ENCODE data around the gene ZBTB4.

DNA sequence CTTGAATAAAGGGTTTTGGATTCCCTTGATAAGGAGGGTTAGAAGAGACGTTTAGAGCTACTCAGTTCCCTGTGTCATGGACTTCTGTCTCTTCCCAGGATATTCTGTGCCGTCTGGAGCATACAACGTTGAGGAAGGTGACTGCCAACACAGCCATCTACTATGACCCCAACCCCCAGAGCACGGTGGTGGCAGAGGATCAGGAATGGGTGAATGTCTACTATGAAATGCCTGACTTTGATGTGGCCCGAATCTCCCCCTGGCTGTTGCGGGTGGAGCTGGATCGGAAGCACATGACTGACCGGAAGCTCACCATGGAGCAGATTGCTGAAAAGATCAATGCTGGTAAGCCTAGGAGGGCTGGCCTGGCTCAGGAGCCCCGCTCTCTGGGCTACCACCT is 29.4 kb upstream of the ZBTB4 start:
- TF ChIP-seq, protein P1, sequence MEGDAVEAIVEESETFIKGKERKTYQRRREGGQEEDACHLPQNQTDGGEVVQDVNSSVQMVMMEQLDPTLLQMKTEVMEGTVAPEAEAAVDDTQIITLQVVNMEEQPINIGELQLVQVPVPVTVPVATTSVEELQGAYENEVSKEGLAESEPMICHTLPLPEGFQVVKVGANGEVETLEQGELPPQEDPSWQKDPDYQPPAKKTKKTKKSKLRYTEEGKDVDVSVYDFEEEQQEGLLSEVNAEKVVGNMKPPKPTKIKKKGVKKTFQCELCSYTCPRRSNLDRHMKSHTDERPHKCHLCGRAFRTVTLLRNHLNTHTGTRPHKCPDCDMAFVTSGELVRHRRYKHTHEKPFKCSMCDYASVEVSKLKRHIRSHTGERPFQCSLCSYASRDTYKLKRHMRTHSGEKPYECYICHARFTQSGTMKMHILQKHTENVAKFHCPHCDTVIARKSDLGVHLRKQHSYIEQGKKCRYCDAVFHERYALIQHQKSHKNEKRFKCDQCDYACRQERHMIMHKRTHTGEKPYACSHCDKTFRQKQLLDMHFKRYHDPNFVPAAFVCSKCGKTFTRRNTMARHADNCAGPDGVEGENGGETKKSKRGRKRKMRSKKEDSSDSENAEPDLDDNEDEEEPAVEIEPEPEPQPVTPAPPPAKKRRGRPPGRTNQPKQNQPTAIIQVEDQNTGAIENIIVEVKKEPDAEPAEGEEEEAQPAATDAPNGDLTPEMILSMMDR (IDR thresholded peaks at IDR 0.05): no peak
- TF ChIP-seq POLR2A (IDR thresholded peaks at IDR 0.05) (no peak), EP300 (IDR thresholded peaks at IDR 0.05) (no peak)

Measured in tibial nerve (tissue), 4 donors.